HG03520 (cell line): Measurements from ENCODE around the gene ZNF672.
"Not testable (repeated sequence)": the region's sequence is repeated elsewhere in the genome, so short reads cannot be mapped to it uniquely, and the experiment has no call there.

ENCODE experiments used
- ATAC-seq: cut with Tn5 transposase; IDR thresholded peaks from one replicate; pipeline ENCODE4 v1.9.1; 2021; ENCODE audit warnings: mild to moderate bottlenecking, moderate library complexity; ENCODE audit not compliant: unreplicated experiment

Gene ZNF672

GRCh38 chr1:248812736-248813425 is 25.1 kb upstream of the ZNF672 start:
- no peak for ATAC-seq

- no peak for ATAC-seq
Observed at GRCh38 chr1:248813546-248813945, 24.5 kb upstream of the ZNF672 start.

GRCh38 chr1:248814351-248814750 is 23.7 kb upstream of the ZNF672 start:
- ATAC-seq = no peak

- ATAC-seq = no peak
Observed at GRCh38 chr1:248815407-248816034, 22.5 kb upstream of the ZNF672 start.

GRCh38 chr1:248816042-248816851 is 21.8 kb upstream of the ZNF672 start:
- no peak for ATAC-seq

DNA sequence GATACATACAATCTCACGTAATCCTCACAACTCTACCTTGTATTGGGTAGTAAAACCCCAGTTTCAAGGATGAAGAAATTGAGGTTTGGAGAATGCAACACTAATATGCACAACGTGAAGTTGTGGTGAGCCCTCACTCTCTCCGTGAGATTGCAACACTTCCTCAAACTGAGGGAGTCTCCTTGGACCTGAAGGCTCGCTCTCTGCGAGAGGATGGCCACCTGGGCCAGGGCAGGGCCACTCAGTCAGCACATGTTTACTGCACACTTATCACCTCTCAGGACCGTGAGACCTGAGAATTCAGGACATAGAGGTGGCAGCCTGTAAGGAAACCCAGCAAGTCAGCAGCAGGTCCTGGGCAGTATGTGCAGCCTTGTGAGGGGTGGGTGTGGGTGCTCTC is 21.0 kb upstream of the ZNF672 start:
- no peak for ATAC-seq

GRCh38 chr1:248818505-248819374 is 19.3 kb upstream of the ZNF672 start:
- no peak for ATAC-seq

DNA sequence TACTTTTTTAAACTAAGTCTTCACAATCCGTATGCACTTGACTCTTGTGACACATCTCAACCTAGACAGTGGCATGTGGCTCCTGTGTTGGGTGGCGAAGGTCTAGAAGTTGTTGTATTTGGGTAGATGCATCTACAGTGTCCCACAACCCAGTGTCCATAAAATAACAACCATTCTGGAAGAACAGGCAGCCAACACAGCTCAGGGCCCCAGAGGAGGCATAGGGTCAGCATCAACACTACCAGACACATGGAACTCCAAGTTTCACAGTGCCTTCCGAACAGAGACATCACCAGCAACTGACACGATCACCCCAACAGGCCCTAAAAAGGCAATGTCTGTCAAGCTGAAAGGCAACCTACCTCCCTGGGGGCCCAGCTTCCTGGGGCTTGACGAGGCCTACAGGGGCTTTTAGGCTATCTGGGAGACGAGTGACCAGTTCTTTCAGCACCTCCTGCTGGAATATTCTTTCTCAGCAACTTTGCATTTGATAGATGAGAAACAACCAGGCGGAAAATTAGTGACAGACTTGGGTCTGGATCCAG is 17.9 kb upstream of the ZNF672 start:
- no peak for ATAC-seq

DNA sequence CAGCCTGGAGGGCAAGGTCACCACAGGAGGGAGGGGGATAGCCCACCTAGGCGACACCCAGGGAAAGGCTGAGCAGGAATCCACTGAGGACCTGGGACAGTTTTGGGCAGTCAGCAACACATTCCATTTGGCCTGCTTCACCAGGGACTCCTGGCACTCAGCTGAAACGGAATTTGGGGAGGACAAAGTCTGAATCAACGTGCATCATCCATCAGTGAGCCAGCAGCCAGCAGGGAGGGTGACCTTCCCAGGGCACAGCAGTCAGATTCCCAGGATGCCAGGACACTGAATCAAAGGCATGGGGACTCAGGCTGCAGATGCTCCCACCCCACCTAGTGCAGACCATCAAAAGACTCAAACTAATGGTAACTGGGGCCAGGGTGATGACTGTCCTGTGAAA is 16.9 kb upstream of the ZNF672 start:
- ATAC-seq = no peak

DNA sequence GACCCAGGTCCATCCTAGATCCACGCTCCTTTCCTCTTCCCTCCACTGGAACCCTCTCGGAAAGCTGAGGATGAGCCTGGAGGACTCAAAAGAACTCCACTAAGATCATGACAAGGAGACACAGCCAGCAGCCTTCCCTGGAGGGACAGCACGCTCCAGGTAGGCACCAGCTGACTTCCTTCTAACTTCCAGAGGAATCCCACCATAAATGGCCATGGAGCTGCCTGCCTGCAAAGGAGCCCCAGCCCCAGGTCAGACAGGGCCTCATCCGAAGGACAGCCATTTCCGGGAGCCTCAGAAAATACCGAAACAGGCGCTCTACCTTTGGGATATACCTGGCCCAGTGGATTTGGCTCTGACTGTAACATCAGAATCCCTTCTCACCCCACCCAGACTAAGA is 16.4 kb upstream of the ZNF672 start:
- ATAC-seq = no peak

GRCh38 chr1:248822148-248823032 is 15.6 kb upstream of the ZNF672 start:
- peak; percentile 32 for ATAC-seq

GRCh38 chr1:248823517-248824001 is 14.5 kb upstream of the ZNF672 start:
- ATAC-seq = no peak

DNA sequence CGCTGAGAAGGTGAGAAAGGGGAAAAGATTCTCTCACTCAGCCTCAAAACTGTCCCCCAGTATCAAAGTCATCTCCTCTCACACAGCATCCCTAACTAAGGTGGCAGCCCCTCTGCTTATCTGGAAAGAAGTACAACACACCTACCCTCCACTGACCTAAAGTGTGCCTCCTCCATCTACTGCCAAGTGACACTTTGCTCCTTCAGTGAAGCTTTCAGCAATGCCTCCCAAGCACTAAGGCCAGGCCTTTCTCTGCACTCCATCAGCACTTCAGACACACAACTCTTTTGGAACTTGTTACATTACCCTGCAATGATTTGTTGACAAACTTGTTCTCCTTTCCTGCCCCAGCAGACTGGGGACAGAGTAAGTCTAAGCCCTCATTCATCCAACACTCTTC is 13.7 kb upstream of the ZNF672 start:
- no peak for ATAC-seq

GRCh38 chr1:248824701-248825100 is 13.3 kb upstream of the ZNF672 start:
- no peak for ATAC-seq

- no peak for ATAC-seq
Observed at GRCh38 chr1:248825136-248825535, 12.9 kb upstream of the ZNF672 start.

DNA sequence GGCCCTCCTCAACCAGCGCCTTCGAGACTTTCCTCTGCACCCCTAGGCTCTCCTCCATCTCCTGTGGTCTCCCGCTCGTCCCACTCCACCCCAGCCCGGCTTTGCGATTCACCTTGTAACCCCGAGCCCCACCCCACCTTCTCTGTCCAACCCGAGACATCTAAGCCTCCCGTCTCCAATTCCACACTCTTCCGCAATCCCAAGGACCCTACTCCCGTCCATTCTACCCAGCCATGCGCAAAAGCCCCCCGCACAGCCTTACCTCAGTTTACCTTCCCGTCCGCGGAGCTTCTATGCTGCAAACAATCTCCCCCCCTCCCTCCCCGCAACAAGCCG is 12.5 kb upstream of the ZNF672 start:
- ATAC-seq = peak; percentile 7

GRCh38 chr1:248825909-248826760 is 11.9 kb upstream of the ZNF672 start, which contains the start of gene SH3BP5L:
Gene SH3BP5L (minus strand): TSS chr1:248825915. CDS start chr1:248824935, 980 bp downstream.
- ATAC-seq = peak; percentile 82

DNA sequence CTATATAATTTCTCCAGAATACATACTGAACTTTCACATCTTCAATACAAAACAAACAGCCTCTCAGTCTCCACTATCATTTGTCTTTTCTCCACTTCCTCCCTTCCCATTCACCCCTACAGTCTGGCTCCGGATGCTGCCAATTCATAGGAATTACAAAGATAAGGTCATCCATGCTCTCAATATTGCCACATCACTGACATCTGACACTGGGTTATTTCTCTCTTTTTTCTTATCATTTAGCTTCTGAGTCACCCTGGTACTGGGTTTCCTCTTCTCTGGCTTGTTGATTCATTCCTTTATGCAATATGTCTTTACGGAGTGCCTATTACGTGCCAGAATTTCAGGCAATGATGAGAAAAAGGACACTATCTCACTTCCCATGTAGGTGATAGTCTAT is 9.2 kb upstream of the ZNF672 start:
- ATAC-seq = no peak

DNA sequence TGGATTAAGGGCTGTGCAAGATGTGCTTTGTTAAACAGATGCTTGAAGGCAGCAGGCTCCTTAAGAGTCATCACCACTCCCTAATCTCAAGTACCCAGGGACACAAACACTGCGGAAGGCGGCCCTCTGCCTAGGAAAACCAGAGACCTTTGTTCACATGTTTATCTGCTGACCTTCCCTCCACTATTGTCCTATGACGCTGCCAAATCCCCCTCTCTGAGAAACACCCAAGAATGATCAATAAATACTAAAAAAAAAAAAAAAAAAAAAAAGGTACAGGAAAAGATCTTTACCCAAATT is 7.4 kb upstream of the ZNF672 start:
- ATAC-seq = not testable (repeated sequence)
